Upper lobe of right lung (tissue), 1 donor: Measurements from ENCODE around the gene ZFP36L2. TPM values are rescaled to one million over a fixed set of nuclear protein-coding genes. Genes with fewer than 3 reads are reported as not detected.

Source experiments
- ATAC-seq: fragments of 200-7000 bp; cut with Tn5 transposase; one replicate; pipeline ENCODE4 v1.9.1; 2020; ENCODE audit warnings: mild to moderate bottlenecking, moderate library complexity
- DNase-seq: peaks from one replicate; pipeline ENCODE4 v3.0.0-alpha.2; 2020
- H3K27ac ChIP-seq: fragments of 200-600 bp; one replicate; pipeline ENCODE4 v1.8.0; 2022
- H3K27me3 ChIP-seq: fragments of 200-600 bp; one replicate; pipeline ENCODE4 v1.8.0; 2022; ENCODE audit warnings: mild to moderate bottlenecking
- H3K36me3 ChIP-seq: fragments of 200-600 bp; one replicate; pipeline ENCODE4 v1.8.0; 2022
- H3K4me1 ChIP-seq: fragments of 200-600 bp; one replicate; pipeline ENCODE4 v1.8.0; 2022
- H3K4me3 ChIP-seq: fragments of 200-600 bp; one replicate; pipeline ENCODE4 v1.8.0; 2022; ENCODE audit warnings: mild to moderate bottlenecking
- H3K9me3 ChIP-seq: fragments of 200-600 bp; one replicate; pipeline ENCODE4 v1.8.0; 2022
- intact Hi-C: fragments of 100-400 bp; cut with DNase I; formaldehyde crosslinking; loops from one replicate; pipeline ENCODE4 v1.11.0; 2022
- total RNA-seq: library from RNA; stranded (reverse); fragmentation: NEBNext Ultra II Directional; extraction: Animal tissue kit (Norgen Biotek cat#: 25700); gene quantifications from one replicate; pipeline ENCODE4 v1.2.1, GENCODE V29; 2021
- TF ChIP-seq, protein P1 (sequence below): fragments of 200-600 bp; IDR thresholded peaks from one replicate; pipeline ENCODE4 v1.8.0; 2022; ENCODE audit warnings: antibody characterized with exemption
- donor health status: DM: no; HTN: yes; CAD: no; lungs with severe emphysema.

ZFP36L2 gene
- total RNA-seq, 1 donor from 2014 or later = 139 TPM

DNA sequence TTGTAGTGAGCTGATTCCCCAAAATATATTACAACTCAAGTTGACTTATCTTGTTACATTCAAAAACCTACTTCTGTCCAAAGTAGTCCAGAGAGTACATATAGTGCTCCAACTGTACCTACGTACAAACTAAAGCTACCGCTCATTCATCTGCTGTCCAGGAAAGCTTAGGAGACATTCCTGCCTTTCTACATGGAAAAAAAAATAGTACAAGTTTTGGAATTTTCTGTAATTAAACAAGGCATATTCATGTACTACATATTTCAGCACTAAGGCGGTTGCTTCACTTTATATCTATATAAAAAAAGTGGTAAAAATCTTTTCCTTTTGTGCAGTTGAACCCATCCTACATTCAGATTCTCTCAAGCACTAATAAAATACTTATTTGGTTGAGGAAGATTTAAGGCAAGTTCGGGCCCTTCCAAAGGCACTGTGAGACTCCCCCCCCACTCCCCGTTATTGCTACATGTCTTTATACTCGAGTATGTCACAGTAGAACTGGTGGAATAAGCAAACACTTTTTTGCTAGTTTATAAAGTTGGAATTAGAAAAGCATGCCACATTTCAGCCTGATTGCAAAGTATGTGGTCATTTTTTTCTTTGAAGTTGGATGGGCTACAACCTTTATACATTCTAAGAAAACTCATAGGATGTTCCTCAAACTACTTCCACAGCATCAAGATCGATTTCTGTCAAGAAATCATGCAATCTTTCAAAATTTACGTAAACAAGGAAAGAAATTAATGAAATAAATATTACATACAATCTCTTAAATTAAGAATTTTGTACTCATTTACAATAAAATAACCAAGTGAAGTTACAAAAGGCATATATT is 3.7 kb downstream of the ZFP36L2 start:
- Histone ChIP-seq H3K27me3 (no peaks in the 10 kb centered on the region), H3K4me1 (peaks cover 52% of the 10 kb centered on the region), H3K9me3 (no peaks in the 10 kb centered on the region), H3K4me3 (peak overlapping the region; percentile 82), H3K36me3 (peaks cover 43% of the 10 kb centered on the region), H3K27ac (peak overlapping the region; percentile 98)
- TF ChIP-seq, protein P1, sequence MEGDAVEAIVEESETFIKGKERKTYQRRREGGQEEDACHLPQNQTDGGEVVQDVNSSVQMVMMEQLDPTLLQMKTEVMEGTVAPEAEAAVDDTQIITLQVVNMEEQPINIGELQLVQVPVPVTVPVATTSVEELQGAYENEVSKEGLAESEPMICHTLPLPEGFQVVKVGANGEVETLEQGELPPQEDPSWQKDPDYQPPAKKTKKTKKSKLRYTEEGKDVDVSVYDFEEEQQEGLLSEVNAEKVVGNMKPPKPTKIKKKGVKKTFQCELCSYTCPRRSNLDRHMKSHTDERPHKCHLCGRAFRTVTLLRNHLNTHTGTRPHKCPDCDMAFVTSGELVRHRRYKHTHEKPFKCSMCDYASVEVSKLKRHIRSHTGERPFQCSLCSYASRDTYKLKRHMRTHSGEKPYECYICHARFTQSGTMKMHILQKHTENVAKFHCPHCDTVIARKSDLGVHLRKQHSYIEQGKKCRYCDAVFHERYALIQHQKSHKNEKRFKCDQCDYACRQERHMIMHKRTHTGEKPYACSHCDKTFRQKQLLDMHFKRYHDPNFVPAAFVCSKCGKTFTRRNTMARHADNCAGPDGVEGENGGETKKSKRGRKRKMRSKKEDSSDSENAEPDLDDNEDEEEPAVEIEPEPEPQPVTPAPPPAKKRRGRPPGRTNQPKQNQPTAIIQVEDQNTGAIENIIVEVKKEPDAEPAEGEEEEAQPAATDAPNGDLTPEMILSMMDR = no peak
- intact Hi-C loops = loop anchor here (10.0 kb wide), 2 partner anchors 88 to 248 kb away; no protein-coding TSS in a partner anchor
- ATAC-seq = no peak
- no peak for DNase-seq

DNA sequence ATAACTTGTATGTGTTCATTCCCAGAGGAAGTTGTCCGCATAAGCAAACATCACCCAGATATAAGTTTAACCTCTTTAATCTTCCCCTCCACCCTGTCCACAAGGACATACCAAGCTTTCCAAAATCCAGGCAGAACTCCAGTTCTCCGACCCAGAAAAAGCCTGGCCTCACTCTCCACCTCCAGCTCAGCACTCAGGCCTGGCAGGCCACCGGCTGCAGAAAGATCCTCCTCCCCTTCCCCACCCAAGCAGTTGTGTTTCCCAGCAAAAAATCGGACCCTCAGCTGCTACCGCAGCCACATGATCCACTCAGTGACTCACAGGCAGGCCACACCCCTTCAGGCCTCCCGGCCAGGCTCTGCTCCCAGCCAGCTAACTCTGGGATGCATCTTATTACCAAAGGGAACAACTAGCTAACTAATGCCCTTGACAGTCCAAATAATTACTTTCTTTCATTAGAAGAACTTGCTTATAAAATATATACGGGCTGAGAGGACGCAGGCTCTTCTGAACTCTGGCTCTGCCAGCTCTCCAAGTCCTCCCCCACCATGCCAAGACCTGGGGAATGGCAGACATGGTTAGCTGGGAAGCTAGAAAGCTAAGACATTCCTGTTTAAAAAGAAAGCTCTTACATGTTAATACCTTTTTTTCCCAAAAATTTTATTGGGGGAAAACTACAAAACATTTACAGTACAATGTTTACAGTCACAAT is 4.5 kb downstream of the ZFP36L2 start:
- H3K9me3 ChIP-seq = no peaks in the 10 kb centered on the region
- peak overlapping the region; percentile 82 for H3K4me3 ChIP-seq
- H3K36me3 ChIP-seq = peaks cover 43% of the 10 kb centered on the region
- intact Hi-C loops = loop anchor here (10.0 kb wide), 2 partner anchors 87 to 247 kb away; no protein-coding TSS in a partner anchor
- no peaks in the 10 kb centered on the region for H3K27me3 ChIP-seq
- TF ChIP-seq, protein P1 = no peak
- peak; percentile 7 for ATAC-seq
- DNase-seq = peak; percentile 91
- peaks cover 52% of the 10 kb centered on the region for H3K4me1 ChIP-seq
- H3K27ac ChIP-seq = peak overlapping the region; percentile 98

DNA sequence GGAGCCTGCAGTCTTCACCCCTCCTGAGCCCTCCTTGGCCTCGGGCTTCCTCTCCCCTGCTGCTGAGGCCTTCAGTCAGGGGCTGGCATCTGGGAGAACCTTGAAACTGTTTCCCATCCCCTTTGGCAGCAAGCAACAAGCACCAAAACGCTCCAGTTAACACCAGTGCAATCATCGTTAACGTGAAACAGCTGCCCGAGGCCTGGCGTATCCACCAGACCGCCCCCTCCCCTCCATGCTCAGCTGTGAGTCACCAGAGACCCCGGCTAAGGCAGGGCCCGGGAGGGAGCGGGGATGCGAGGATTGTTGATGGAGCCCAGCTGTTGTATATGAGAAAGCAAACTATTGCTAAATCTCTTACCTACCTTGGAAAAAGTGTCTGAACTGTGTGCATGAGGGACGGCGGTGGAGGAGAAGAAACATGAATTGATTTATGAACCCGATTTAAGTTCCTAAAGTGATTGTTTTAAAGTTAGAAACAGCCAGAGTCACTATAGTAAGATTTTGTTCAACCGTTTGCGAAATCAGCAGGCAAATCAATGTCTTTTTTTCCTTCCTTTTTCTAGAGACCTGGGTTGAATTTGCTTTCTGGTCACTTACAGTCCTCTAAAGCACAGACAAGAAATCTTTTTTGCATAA is 5.2 kb downstream of the ZFP36L2 start:
- Histone ChIP-seq H3K9me3 (no peaks in the 10 kb centered on the region), H3K4me1 (peaks cover 52% of the 10 kb centered on the region), H3K4me3 (peak overlapping the region; percentile 82), H3K27me3 (no peaks in the 10 kb centered on the region), H3K27ac (peak overlapping the region; percentile 98), H3K36me3 (peaks cover 43% of the 10 kb centered on the region)
- TF ChIP-seq, protein P1 = no peak
- peak; percentile 76 for DNase-seq
- intact Hi-C loops = loop anchor here (10.0 kb wide), 2 partner anchors 86 to 246 kb away; no protein-coding TSS in a partner anchor
- ATAC-seq = no peak

DNA sequence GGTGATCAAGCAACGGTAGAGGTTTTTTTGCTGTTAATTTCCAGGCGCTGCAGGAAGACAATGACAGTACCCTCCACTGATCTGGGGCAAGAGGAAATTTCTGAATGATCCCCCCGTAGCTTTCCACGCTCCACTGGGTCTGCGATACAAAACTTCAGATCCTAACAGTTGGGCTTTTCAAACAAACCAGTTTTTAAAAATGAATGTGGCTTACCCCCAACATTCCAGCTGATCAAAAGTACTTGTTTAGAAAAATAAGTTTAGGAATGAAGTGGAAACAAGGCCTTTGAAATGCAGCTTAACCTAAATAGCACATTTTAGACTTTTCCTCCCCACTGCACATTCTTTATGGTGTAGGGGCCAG is 5.7 kb downstream of the ZFP36L2 start:
- intact Hi-C loops = loop anchor here (10.0 kb wide), 2 partner anchors 86 to 246 kb away; no protein-coding TSS in a partner anchor
- no peaks in the 10 kb centered on the region for H3K27me3 ChIP-seq
- no peaks in the 10 kb centered on the region for H3K9me3 ChIP-seq
- peak overlapping the region; percentile 98 for H3K27ac ChIP-seq
- TF ChIP-seq, protein P1 = no peak
- peaks cover 43% of the 10 kb centered on the region for H3K36me3 ChIP-seq
- peaks cover 52% of the 10 kb centered on the region for H3K4me1 ChIP-seq
- ATAC-seq = no peak
- DNase-seq = no peak
- H3K4me3 ChIP-seq = peak overlapping the region; percentile 82

DNA sequence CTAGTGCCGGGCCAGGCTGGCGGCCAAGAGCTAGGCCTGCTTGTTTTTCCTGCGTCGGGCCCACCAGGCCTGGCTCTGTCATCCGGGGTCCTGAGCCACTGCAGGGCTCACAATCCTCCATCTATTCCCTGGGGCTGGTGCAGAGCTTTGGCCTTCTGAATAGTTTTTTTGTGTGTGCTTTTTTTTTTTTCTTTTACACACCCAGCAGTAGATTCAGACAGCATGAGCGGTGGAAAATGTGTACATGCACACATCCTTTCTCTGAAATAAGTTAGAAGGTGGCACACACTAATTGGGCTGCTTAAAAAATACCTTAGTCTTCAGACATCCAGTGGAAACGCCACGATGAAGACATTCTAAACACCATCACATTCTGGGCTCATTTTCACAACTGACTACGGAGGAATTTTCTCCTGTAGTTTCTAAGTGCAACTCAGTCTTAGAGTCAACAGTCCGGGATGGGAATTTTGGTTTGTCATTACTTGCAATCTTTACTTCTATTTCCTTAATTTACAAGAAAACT is 6.1 kb downstream of the ZFP36L2 start:
- intact Hi-C loops = loop anchor here (10.0 kb wide), 2 partner anchors 85 to 245 kb away; no protein-coding TSS in a partner anchor

More for the DNA sequence above, 6.1 kb downstream of the ZFP36L2 start:
- H3K4me1 ChIP-seq = peaks cover 52% of the 10 kb centered on the region
- no peak for ATAC-seq
- H3K36me3 ChIP-seq = peaks cover 40% of the 10 kb centered on the region
- H3K27ac ChIP-seq = peak overlapping the region; percentile 98
- no peak for DNase-seq
- H3K9me3 ChIP-seq = no peaks in the 10 kb centered on the region
- no peaks in the 10 kb centered on the region for H3K27me3 ChIP-seq
- H3K4me3 ChIP-seq = peak overlapping the region; percentile 82
- TF ChIP-seq, protein P1 = no peak
